GM12891 (cell line): Measurements from ENCODE around the gene PLA2G4A.

Experiments used
- PAX5 ChIP-seq: IDR thresholded peaks from 2 replicates; pipeline ENCODE4 v1.6.1; 2011; ENCODE audit warnings: low read length, moderate library complexity, mild to moderate bottlenecking; ENCODE audit not compliant: insufficient read depth, severe bottlenecking
- POLR2A ChIP-seq: IDR thresholded peaks from 2 replicates; pipeline ENCODE4 v1.6.1; 2011; ENCODE audit warnings: low read depth, low read length, control low read depth
- POLR2AphosphoS5 ChIP-seq: IDR thresholded peaks from 2 replicates; pipeline ENCODE4 v1.6.1; 2011; ENCODE audit warnings: low read depth, low read length, control low read depth
- POU2F2 ChIP-seq: IDR thresholded peaks from 2 replicates; pipeline ENCODE4 v1.6.1; 2011; ENCODE audit warnings: low read depth, mild to moderate bottlenecking, control low read depth, low read length, moderate library complexity
- SPI1 ChIP-seq: IDR thresholded peaks from 2 replicates; pipeline ENCODE4 v1.6.1; 2011; ENCODE audit warnings: low read depth, low read length, control low read depth
- TAF1 ChIP-seq: IDR thresholded peaks from 2 replicates; pipeline ENCODE4 v1.6.1; 2011; ENCODE audit warnings: low read depth, low read length, control low read depth

DNA sequence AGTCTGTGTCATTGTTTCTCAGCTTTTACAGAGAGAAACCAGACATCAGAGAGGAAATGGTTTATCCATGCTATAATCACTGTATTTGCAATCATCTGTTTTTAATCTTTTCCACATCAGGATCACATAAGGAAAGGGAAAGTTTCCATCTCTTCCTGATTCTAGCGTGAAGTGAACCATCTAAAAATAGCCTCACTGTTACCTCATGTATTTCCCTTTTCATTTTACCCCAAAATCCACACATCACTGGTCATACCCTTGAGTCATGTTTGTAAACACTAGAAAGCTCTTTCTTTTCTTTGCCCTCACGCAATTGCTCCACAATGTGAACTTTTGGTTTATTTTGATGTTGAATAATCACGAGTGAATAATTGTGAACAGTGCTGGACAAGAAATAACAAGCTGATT is 146.0 kb downstream of the PLA2G4A start:
- TF ChIP-seq POLR2AphosphoS5, result no peak
- no peak for TF ChIP-seq POLR2A
- TF ChIP-seq TAF1, result no peak
- TF ChIP-seq POU2F2, result no peak
- no peak for TF ChIP-seq SPI1
- no peak for TF ChIP-seq PAX5
